Epithelial cell of proximal tubule (primary cell): ENCODE results near the gene ZNF664. TPM values are rescaled to one million over a fixed set of nuclear protein-coding genes. Genes with fewer than 3 reads are reported as not detected.
A peak's percentile ranks its signal among the peaks of the same experiment; 100 is the strongest.

Experiments
- DNase-seq: peaks from one replicate; pipeline ENCODE4 v3.0.0-alpha.2; 2011; ENCODE audit warnings: low read depth
- H3K4me3 ChIP-seq: 2 replicates; pipeline ENCODE4 v1.5.1; 2011; ENCODE audit warnings: low read depth, mild to moderate bottlenecking, low read length
- total RNA-seq: library from RNA; depleted of rRNA; stranded (reverse); fragments of >200 nt; gene quantifications from 2 replicates; pipeline ENCODE4 v1.2.3, GENCODE V29; 2015
- TF ChIP-seq, protein P1 (sequence below): conservative IDR thresholded peaks from 2 replicates; pipeline ENCODE4 v1.5.1; 2012; ENCODE audit warnings: low read depth, mild to moderate bottlenecking, low read length

Gene ZNF664
- total RNA-seq, 1 donor from 2014 or later, result 41.7 TPM

DNA sequence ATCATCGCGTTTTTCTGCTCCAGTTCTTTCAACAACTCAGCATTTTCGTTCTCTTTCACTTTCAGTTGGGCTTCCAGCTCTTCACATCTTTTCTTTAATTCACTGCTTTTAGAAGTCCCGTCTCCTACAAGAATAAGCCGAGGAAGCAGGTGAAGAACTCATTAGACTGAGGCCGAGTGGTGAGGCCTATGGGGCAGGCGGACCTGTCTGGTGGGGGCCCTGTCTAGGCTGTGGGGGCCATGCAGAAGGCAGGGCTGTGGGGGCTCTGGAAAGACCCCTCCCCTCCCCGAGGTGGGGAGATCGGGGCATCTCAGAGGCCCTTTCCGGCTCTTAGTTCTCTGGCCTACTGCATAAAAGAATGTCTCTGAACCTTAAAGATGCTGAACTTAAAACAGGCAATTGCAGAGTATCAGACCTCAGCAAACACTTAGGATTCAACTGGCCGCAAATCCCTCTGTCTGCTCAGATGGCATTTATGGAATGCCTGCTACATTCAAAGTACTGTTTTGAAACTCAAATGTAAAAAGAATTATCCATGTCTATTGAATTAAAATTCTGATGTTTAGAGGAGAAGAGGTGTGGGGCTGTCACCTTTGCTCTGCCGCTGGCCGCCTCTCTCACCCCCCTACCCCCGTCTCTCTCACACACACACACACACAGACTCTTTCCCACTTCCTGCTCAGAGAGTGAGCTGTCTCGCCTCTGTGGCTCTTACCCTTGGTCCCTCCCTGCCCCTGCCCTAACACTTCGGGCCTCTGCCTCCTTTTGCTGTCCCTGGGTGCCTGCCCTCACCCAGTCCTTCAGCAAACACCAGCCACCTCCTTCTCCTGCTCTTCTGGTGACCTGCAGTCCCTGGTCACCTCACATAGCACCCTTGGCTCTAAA lies 35.1 kb upstream of the ZNF664 start:
- TF ChIP-seq, protein P1, sequence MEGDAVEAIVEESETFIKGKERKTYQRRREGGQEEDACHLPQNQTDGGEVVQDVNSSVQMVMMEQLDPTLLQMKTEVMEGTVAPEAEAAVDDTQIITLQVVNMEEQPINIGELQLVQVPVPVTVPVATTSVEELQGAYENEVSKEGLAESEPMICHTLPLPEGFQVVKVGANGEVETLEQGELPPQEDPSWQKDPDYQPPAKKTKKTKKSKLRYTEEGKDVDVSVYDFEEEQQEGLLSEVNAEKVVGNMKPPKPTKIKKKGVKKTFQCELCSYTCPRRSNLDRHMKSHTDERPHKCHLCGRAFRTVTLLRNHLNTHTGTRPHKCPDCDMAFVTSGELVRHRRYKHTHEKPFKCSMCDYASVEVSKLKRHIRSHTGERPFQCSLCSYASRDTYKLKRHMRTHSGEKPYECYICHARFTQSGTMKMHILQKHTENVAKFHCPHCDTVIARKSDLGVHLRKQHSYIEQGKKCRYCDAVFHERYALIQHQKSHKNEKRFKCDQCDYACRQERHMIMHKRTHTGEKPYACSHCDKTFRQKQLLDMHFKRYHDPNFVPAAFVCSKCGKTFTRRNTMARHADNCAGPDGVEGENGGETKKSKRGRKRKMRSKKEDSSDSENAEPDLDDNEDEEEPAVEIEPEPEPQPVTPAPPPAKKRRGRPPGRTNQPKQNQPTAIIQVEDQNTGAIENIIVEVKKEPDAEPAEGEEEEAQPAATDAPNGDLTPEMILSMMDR, result no peak
- H3K4me3 ChIP-seq, result no peak overlapping the region
- no peak for DNase-seq

DNA sequence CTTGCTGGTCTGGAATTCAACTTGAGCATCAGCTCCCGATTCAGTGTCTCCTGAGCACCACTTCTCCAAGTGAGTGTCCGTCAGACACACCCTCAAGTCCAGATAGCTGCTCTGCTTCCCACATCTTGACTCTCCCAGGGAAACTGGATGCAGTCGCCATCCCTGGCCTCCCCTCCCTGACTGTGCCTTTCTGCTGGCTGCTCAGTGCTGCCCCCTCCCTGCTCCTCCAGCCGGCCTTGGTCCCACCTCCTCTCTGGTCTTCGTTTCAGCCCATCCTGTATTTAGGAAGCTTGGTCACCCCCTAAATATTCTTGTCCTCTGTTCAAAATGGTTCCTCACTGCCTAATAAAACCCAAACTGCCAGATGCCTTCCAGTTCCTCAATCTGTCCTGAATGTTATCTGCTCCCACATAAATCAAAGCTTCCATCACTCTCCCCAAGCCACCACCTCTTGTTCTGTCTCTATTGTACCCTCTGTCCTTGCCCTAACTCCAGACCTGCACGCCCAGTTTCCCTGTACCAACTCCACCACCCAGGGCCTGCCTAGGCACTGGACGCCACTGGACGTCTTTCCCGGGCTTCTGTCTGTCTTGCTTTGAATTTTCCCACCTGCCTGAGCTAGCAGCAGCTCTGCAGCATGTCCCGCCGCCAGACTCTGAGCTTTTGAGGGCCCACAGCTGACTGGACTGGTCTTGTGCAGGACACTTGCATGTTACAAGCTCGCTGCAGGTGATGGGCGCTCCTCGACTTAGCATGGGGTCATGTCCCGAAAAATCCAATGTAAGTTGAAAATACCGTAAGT lies 34.1 kb upstream of the ZNF664 start:
- no peak overlapping the region for H3K4me3 ChIP-seq
- TF ChIP-seq, protein P1, result peak; percentile 51
- no peak for DNase-seq

DNA sequence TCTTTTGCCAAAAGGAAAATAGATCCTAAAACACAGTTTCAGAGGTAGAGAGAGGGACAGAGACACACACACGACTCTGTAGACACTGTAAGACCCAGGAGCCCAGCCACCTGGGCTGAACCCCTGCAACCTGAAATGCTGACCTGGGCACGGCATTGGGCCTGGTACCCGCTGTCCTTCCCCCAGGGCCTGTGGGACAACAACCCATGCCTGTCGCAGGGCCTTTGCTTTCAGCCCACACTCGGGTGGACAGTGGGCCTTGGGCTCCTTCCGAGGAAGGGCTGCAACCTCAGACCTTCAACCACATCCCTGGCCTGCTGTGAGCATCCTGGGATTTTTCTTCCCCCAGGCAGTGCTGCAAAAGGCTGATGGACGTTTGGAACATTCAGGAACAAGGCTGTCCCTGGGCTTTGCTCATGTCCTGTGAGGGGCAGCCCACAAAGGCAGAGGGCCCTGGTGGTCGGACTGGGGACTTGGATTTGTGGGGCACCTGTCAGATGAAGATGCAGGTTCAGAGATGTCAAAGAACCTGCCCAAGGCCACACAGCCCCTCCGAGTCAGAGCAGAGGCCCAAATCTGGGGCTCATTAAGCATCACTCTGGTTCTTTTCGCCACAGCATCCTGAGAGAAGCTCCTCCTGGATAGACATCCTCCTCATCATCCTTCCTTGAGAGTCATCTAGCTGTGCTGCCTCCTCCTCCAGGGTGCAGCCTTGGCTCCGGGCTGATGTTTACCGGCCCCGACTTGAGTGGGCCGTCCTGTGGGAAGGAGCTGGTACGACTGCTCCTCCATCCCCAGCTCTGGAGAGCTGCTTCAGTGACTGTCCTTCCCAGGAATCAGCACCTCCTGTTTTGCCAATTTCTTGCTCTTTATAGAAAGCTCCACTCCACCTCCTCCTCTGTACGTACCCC lies 33.0 kb upstream of the ZNF664 start:
- no peak overlapping the region for H3K4me3 ChIP-seq
- no peak for DNase-seq
- TF ChIP-seq, protein P1, result no peak

DNA sequence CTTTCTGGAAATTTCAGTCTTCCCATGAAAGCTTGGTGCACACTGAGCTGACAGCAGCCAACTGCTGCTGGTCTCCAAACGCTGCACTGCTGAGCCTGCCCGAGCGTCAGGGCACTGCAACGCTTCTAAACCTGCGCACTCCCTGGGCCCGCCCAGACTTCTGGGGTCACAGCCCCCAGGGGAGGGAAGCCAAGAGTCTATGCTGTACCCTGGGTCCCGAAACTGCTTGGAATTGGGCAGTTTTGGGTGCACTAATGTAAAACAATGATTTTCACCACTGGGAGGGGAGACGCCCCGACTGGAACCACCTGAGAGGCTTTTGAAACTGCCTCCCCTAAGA lies 32.4 kb upstream of the ZNF664 start:
- H3K4me3 ChIP-seq, result no peak overlapping the region
- no peak for DNase-seq
- TF ChIP-seq, protein P1, result no peak

DNA sequence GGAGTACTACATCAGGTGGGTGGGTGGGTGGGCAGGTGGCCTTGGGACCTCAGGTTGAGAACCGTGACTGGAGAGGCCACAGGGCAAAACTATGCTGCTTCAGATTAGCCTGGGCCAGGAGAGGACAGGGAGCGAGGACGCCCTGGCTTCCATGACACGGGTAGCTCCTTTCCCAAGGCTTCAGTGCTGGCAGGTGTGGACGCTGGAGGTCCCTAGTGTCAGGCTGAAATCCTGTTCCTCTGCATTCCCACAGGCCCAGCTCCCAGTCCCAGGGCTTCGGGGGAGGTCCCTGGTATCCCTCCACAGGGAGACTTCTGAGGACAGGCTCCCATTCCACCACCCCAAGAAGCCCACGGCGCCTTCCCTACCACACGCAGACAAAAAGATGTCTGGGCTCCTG lies 32.0 kb upstream of the ZNF664 start:
- TF ChIP-seq, protein P1, result no peak
- no peak overlapping the region for H3K4me3 ChIP-seq
- DNase-seq, result no peak

DNA sequence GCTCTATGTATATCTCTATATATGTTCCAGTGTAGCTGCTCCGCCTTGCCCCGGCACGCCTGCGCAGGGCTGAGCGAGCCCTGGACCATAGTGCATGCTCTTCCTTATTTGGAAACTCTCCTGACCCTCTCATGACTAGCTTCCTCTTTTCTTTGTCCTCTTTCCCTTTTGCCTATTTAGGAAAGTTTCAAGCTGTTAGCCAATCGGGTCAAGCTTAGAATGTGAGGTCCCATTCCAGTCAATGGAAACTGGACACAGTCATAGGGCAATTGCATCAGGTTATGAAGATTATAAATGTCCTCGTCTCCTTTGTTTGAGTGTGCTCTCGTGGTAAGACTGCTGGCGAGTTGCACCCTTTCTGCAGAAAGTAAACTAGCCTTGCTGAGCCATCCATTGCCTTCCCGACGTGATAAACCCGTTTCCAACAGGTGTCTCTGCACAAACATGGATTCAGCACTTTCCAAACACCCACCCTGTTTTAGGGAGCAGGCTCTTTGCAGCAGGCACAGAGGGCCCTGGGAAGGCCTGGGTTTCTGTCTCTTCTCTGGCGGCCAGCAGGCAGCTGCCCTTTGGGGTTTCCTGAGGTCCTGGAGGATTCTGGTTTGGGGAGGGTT lies 31.3 kb upstream of the ZNF664 start:
- no peak for DNase-seq
- TF ChIP-seq, protein P1, result no peak
- no peak overlapping the region for H3K4me3 ChIP-seq
